Activated CD8-positive, alpha-beta memory T cell treated with anti-CD3 and anti-CD28 coated beads, Interleukin-2, amount 10 ng/mL, durations not matched to agents 7 days and 5 days (primary cell): Measurements from ENCODE around the gene CD7. TPM values are rescaled to one million over a fixed set of nuclear protein-coding genes. Genes with fewer than 3 reads are reported as not detected.
A peak's percentile ranks its signal among the peaks of the same experiment; 100 is the strongest.

Experiments used
- ATAC-seq: fragments of 150-1000 bp; cut with Tn5 transposase; one replicate; pipeline ENCODE4 v1.10.0; 2021; ENCODE audit warnings: moderate library complexity
- CTCF ChIA-PET: fragments of 350-600 bp; sonication (Branson Sonifier 250); formaldehyde crosslinking; loops from one replicate; lab custom pipeline; 2021; ENCODE audit warnings: antibody characterized with exemption; lab: Charles Lee
- DNase-seq: peaks from one replicate; pipeline ENCODE4 v3.0.0-alpha.2; 2020
- H3K27ac Mint-ChIP-seq: one replicate; pipeline ENCODE4 v1.8.0; 2021; ENCODE audit warnings: mild to moderate bottlenecking, mixed read lengths
- H3K27me3 Mint-ChIP-seq: one replicate; pipeline ENCODE4 v1.8.0; 2021; ENCODE audit warnings: mixed read lengths
- H3K36me3 Mint-ChIP-seq: one replicate; pipeline ENCODE4 v1.8.0; 2021; ENCODE audit warnings: mild to moderate bottlenecking, mixed read lengths
- H3K4me1 Mint-ChIP-seq: one replicate; pipeline ENCODE4 v1.8.0; 2021; ENCODE audit warnings: mixed read lengths
- H3K4me3 Mint-ChIP-seq: one replicate; pipeline ENCODE4 v1.8.0; 2021; ENCODE audit warnings: mild to moderate bottlenecking, moderate library complexity, mixed read lengths
- H3K9me3 Mint-ChIP-seq: one replicate; pipeline ENCODE4 v1.8.0; 2022; ENCODE audit warnings: low read depth, mixed read lengths
- total RNA-seq, 2 experiments: library from RNA; stranded (reverse); gene quantifications; one replicate each; pipeline ENCODE4 v1.2.3, GENCODE V29; 2021

The CD7 gene
- total RNA-seq, 2 experiments from 2014 or later: 307 to 417 TPM

- Mint-ChIP-seq H3K9me3 (no peaks in the 10 kb centered on the region), H3K27me3 (peaks cover 22% of the 10 kb centered on the region), H3K4me3 (no peak overlapping the region), H3K36me3 (no peaks in the 10 kb centered on the region), H3K27ac (no peak overlapping the region), H3K4me1 (peaks cover 13% of the 10 kb centered on the region)
- no peak for DNase-seq
- ATAC-seq: no peak
- CTCF ChIA-PET: interaction anchor here (1.2 kb wide), 1 partner anchor 9 kb away, joined by 3 read pairs; no protein-coding TSS in a partner anchor
These were observed 12.4 kb upstream of the CD7 start for GRCh38 chr17:82329683-82330321.

GRCh38 chr17:82328994-82329507, 11.6 kb upstream of the CD7 start:
- CTCF ChIA-PET: interaction anchor here (1.2 kb wide), 1 partner anchor 8 kb away, joined by 3 read pairs; no protein-coding TSS in a partner anchor
- Mint-ChIP-seq H3K9me3 (no peaks in the 10 kb centered on the region), H3K27ac (no peak overlapping the region), H3K36me3 (no peaks in the 10 kb centered on the region), H3K4me1 (peaks cover 8% of the 10 kb centered on the region), H3K27me3 (peaks cover 22% of the 10 kb centered on the region), H3K4me3 (no peak overlapping the region)
- DNase-seq: no peak
- no peak for ATAC-seq

GRCh38 chr17:82328141-82328993, 11.0 kb upstream of the CD7 start:
- H3K27ac Mint-ChIP-seq: no peak overlapping the region
- peaks cover 8% of the 10 kb centered on the region for H3K4me1 Mint-ChIP-seq
- CTCF ChIA-PET: interaction anchor here (1.8 kb wide), 1 partner anchor 11 kb away, joined by 6 read pairs; the partner anchor contains the start of gene CD7
- peaks cover 22% of the 10 kb centered on the region for H3K27me3 Mint-ChIP-seq
- ATAC-seq (no peak), DNase-seq (no peak)
- no peak overlapping the region for H3K4me3 Mint-ChIP-seq
- H3K9me3 Mint-ChIP-seq: no peaks in the 10 kb centered on the region
- no peaks in the 10 kb centered on the region for H3K36me3 Mint-ChIP-seq

- ATAC-seq (no peak), DNase-seq (no peak)
- Mint-ChIP-seq H3K9me3 (no peaks in the 10 kb centered on the region), H3K4me3 (no peak overlapping the region), H3K36me3 (no peaks in the 10 kb centered on the region), H3K27me3 (peaks cover 18% of the 10 kb centered on the region), H3K4me1 (peaks cover 8% of the 10 kb centered on the region), H3K27ac (no peak overlapping the region)
- CTCF ChIA-PET: interaction anchor here (1.8 to 8.6 kb wide), 2 partner anchors 10 to 26 kb away, joined by 6 to 154 read pairs; partner anchors contain the start of gene CD7
These were observed 10.3 kb upstream of the CD7 start for GRCh38 chr17:82327757-82328140.

- Mint-ChIP-seq H3K4me1 (peaks cover 8% of the 10 kb centered on the region), H3K4me3 (no peak overlapping the region)
- CTCF ChIA-PET: interaction anchor here (1.8 to 8.6 kb wide), 2 partner anchors 10 to 26 kb away, joined by 6 to 154 read pairs; partner anchors contain the start of gene CD7
These were observed 9.9 kb upstream of the CD7 start for GRCh38 chr17:82327289-82327688.

GRCh38 chr17:82325286-82326180, 8.1 kb upstream of the CD7 start:
- CTCF ChIA-PET: interaction anchor here (1.1 to 8.6 kb wide), 4 partner anchors 24 to 88 kb away, joined by 3 to 154 read pairs (median 26); no protein-coding TSS in a partner anchor
- H3K4me1 Mint-ChIP-seq: peaks cover 14% of the 10 kb centered on the region
- no peaks in the 10 kb centered on the region for H3K9me3 Mint-ChIP-seq
- no peaks in the 10 kb centered on the region for H3K27me3 Mint-ChIP-seq
- no peak overlapping the region for H3K27ac Mint-ChIP-seq
- no peaks in the 10 kb centered on the region for H3K36me3 Mint-ChIP-seq
- H3K4me3 Mint-ChIP-seq: no peak overlapping the region
- ATAC-seq (no peak), DNase-seq (no peak)

More at GRCh38 chr17:82327289-82327688, 9.9 kb upstream of the CD7 start:
- Mint-ChIP-seq H3K27ac (no peak overlapping the region), H3K9me3 (no peaks in the 10 kb centered on the region), H3K27me3 (peaks cover 14% of the 10 kb centered on the region), H3K36me3 (no peaks in the 10 kb centered on the region)
- DNase-seq (no peak), ATAC-seq (no peak)

GRCh38 chr17:82324566-82325285, 7.3 kb upstream of the CD7 start:
- Mint-ChIP-seq H3K27ac (peak overlapping the region; percentile 2), H3K36me3 (no peaks in the 10 kb centered on the region), H3K4me3 (no peak overlapping the region), H3K27me3 (no peaks in the 10 kb centered on the region), H3K4me1 (peaks cover 16% of the 10 kb centered on the region), H3K9me3 (no peaks in the 10 kb centered on the region)
- DNase-seq (no peak), ATAC-seq (no peak)
- CTCF ChIA-PET: interaction anchor here (1.1 to 8.6 kb wide), 3 partner anchors 23 to 88 kb away, joined by 3 to 154 read pairs (median 48); no protein-coding TSS in a partner anchor

GRCh38 chr17:82323514-82324234, 6.3 kb upstream of the CD7 start:
- Mint-ChIP-seq H3K27me3 (no peaks in the 10 kb centered on the region), H3K4me1 (peaks cover 16% of the 10 kb centered on the region), H3K36me3 (no peaks in the 10 kb centered on the region), H3K9me3 (no peaks in the 10 kb centered on the region), H3K4me3 (no peak overlapping the region), H3K27ac (no peak overlapping the region)
- ATAC-seq (no peak), DNase-seq (no peak)
- CTCF ChIA-PET: interaction anchor here (6.1 to 8.6 kb wide), 2 partner anchors 22 to 87 kb away, joined by 48 to 154 read pairs; no protein-coding TSS in a partner anchor

GRCh38 chr17:82322526-82323453, 5.4 kb upstream of the CD7 start:
- ATAC-seq (no peak), DNase-seq (no peak)
- H3K4me1 Mint-ChIP-seq: peaks cover 16% of the 10 kb centered on the region
- CTCF ChIA-PET: interaction anchor here (1.2 to 8.6 kb wide), 4 partner anchors 11 to 122 kb away, joined by 3 to 154 read pairs (median 26); partner anchors contain the start of gene SECTM1
- no peaks in the 10 kb centered on the region for H3K36me3 Mint-ChIP-seq
- H3K27me3 Mint-ChIP-seq: no peaks in the 10 kb centered on the region
- no peak overlapping the region for H3K4me3 Mint-ChIP-seq
- H3K27ac Mint-ChIP-seq: no peak overlapping the region
- H3K9me3 Mint-ChIP-seq: no peaks in the 10 kb centered on the region

- Mint-ChIP-seq H3K27me3 (no peaks in the 10 kb centered on the region), H3K27ac (peak overlapping the region; percentile 65), H3K4me1 (peaks cover 16% of the 10 kb centered on the region), H3K4me3 (peak overlapping the region; percentile 40), H3K36me3 (no peaks in the 10 kb centered on the region), H3K9me3 (no peaks in the 10 kb centered on the region)
- no peak for DNase-seq
- CTCF ChIA-PET: interaction anchor here (1.2 to 8.6 kb wide), 7 partner anchors 11 to 121 kb away, joined by 3 to 154 read pairs (median 6); partner anchors contain the start of genes CSNK1D and SECTM1
- ATAC-seq: no peak
These were observed 4.6 kb upstream of the CD7 start for GRCh38 chr17:82321947-82322466.
